Small intestine (tissue), 7 donors: Measurements from ENCODE around the gene AMPH. TPM values are rescaled to one million over a fixed set of nuclear protein-coding genes. Genes with fewer than 3 reads are reported as not detected.
A peak's percentile ranks its signal among the peaks of the same experiment; 100 is the strongest.
"Not testable (repeated sequence)": the region's sequence is repeated elsewhere in the genome, so short reads cannot be mapped to it uniquely, and the experiment has no call there.

Experiments
- DNase-seq, 2 donors: peaks; one replicate each; pipeline versions ENCODE4 v3.0.0 to v3.0.0-alpha.2; 2013
- FAIRE-seq: peaks from 2 replicates; lab custom pipeline; 2012; peaks lifted over from hg19 to GRCh38; lab: Jason Lieb, UNC
- H3K27ac ChIP-seq, 3 donors: one replicate each; pipeline ENCODE4 v1.5.1; 2013; ENCODE audit warnings: low read length in 2 of 3, mild to moderate bottlenecking in 2 of 3, control low read depth in 1 of 3, inconsistent platforms in 1 of 3, low read depth in 1 of 3, moderate library complexity in 1 of 3
- H3K27me3 ChIP-seq, 3 donors: one replicate each; pipeline ENCODE4 v1.6.1; 2013; ENCODE audit warnings: low read length in 3 of 3, inconsistent platforms in 1 of 3; ENCODE audit not compliant: control insufficient read depth in 3 of 3, insufficient read depth in 3 of 3
- H3K36me3 ChIP-seq, 3 donors: one replicate each; pipeline ENCODE4 v1.6.1; 2013; ENCODE audit warnings: low read length in 3 of 3, inconsistent platforms in 1 of 3, low read depth in 1 of 3, mild to moderate bottlenecking in 1 of 3, moderate library complexity in 1 of 3; ENCODE audit not compliant: control insufficient read depth in 3 of 3, insufficient read depth in 2 of 3
- H3K4me1 ChIP-seq, 3 donors: one replicate each; pipeline ENCODE4 v1.6.1; 2013; ENCODE audit warnings: low read length in 2 of 3, inconsistent platforms in 1 of 3, low read depth in 1 of 3, mild to moderate bottlenecking in 1 of 3, moderate library complexity in 1 of 3; ENCODE audit not compliant: control insufficient read depth in 3 of 3, insufficient read depth in 2 of 3
- H3K4me3 ChIP-seq, 3 donors: one replicate each; pipeline ENCODE4 v1.5.1; 2013; ENCODE audit warnings: low read length in 3 of 3, control low read depth in 1 of 3, inconsistent platforms in 1 of 3, low read depth in 1 of 3, mild to moderate bottlenecking in 1 of 3, moderate library complexity in 1 of 3
- H3K9me3 ChIP-seq, 2 donors: one replicate each; pipeline ENCODE4 v1.6.1; 2013; ENCODE audit warnings: low read depth in 1 of 2, low read length in 1 of 2; ENCODE audit not compliant: control insufficient read depth in 2 of 2, insufficient read depth in 1 of 2
- WGBS, 3 donors: extraction: QIAGEN DNeasy Blood & Tissue Kit; methylation state at CpG; one replicate each; pipeline ENCODE4 v1.1.7; 2013; 5-methylcytosine and 5-hydroxymethylcytosine counted together
- polyA plus RNA-seq, 4 donors: library from polyadenylated mRNA; stranded (reverse) in 3 of 4; unstranded in 1 of 4; fragments of 200-250 nt in 3 of 4; fragments of 120-200 nt in 1 of 4; gene quantifications; one replicate each; pipeline versions ENCODE4 v1.2.1 to v1.2.3, GENCODE V29; 2013
- donor health status: healthy with polysubstance abuse.
- donor health status: control.
- donor health status: control.
- donor health status: Bipolar disorder and iron deficiency.
- donor health status: healthy.

The AMPH gene
- polyA plus RNA-seq, 4 donors = 0.54 to 2.7 (median 1.6) TPM; not detected in 1

- H3K27me3 ChIP-seq = no peaks in the 10 kb centered on the region
- no peak overlapping the region for H3K4me3 ChIP-seq
- no peaks in the 10 kb centered on the region for H3K36me3 ChIP-seq
- no peaks in the 10 kb centered on the region for H3K9me3 ChIP-seq
- FAIRE-seq = no peak
- WGBS, 3 donors = 46 to 81% (median 47%) methylated on average over 2 of the region's 2 CpGs
- H3K4me1 ChIP-seq = no peaks in the 10 kb centered on the region
- H3K27ac ChIP-seq = no peak overlapping the region
- no peak for DNase-seq
These were observed 221.1 kb downstream of the AMPH start for GRCh38 chr7:38410056-38410455.

GRCh38 chr7:38409531-38409930, 221.6 kb downstream of the AMPH start:
- Histone ChIP-seq H3K27me3 (no peaks in the 10 kb centered on the region), H3K4me1 (no peaks in the 10 kb centered on the region), H3K4me3 (no peak overlapping the region), H3K36me3 (no peaks in the 10 kb centered on the region), H3K9me3 (no peaks in the 10 kb centered on the region), H3K27ac (no peak overlapping the region)
- no peak for FAIRE-seq
- no peak for DNase-seq
- WGBS, 3 donors = 79 to 86% (median 81%) methylated on average over 6 of the region's 6 CpGs

- peak; percentile 84 for FAIRE-seq
- H3K9me3 ChIP-seq = peaks cover 0 to 3% of the 10 kb centered on the region in 2 donors
These were observed 232.3 kb downstream of the AMPH start for GRCh38 chr7:38398725-38399321.

GRCh38 chr7:38396852-38397251, 234.3 kb downstream of the AMPH start:
- Histone ChIP-seq H3K4me1 (no peaks in the 10 kb centered on the region), H3K27ac (no peak overlapping the region), H3K36me3 (no peaks in the 10 kb centered on the region), H3K9me3 (no peaks in the 10 kb centered on the region), H3K27me3 (no peaks in the 10 kb centered on the region), H3K4me3 (no peak overlapping the region)
- FAIRE-seq (no peak), DNase-seq (no peak)
- WGBS, 3 donors = 77 to 90% (median 85%) methylated on average over 2 of the region's 2 CpGs

More at GRCh38 chr7:38398725-38399321, 232.3 kb downstream of the AMPH start:
- Histone ChIP-seq H3K27ac (no peak overlapping the region), H3K36me3 (no peaks in the 10 kb centered on the region), H3K4me3 (no peak overlapping the region), H3K4me1 (no peaks in the 10 kb centered on the region), H3K27me3 (no peaks in the 10 kb centered on the region)
- peak; percentile 33 to 49 for DNase-seq
- WGBS, 3 donors = 6 to 7% (median 6%) methylated on average over 9 of the region's 9 CpGs

- H3K27ac ChIP-seq, H3K4me1 ChIP-seq, H3K27me3 ChIP-seq, H3K4me3 ChIP-seq, DNase-seq, FAIRE-seq, H3K36me3 ChIP-seq, H3K9me3 ChIP-seq: not testable (repeated sequence)
- 62 to 81% (median 75%) methylated on average over 1 of the region's 1 CpG for WGBS, 3 donors
These were observed 235.1 kb downstream of the AMPH start for GRCh38 chr7:38395921-38396552.

GRCh38 chr7:38394660-38395059, 236.5 kb downstream of the AMPH start:
- WGBS, 3 donors = 60 to 67% (median 63%) methylated on average over 4 of the region's 4 CpGs
- Histone ChIP-seq H3K4me3 (no peak overlapping the region), H3K4me1 (no peaks in the 10 kb centered on the region), H3K9me3 (no peaks in the 10 kb centered on the region), H3K27me3 (no peaks in the 10 kb centered on the region), H3K27ac (no peak overlapping the region), H3K36me3 (no peaks in the 10 kb centered on the region)
- DNase-seq (no peak), FAIRE-seq (no peak)

GRCh38 chr7:38393874-38394273, 237.3 kb downstream of the AMPH start:
- Histone ChIP-seq H3K27me3 (no peaks in the 10 kb centered on the region), H3K4me3 (no peak overlapping the region), H3K4me1 (no peaks in the 10 kb centered on the region), H3K9me3 (no peaks in the 10 kb centered on the region), H3K36me3 (no peaks in the 10 kb centered on the region), H3K27ac (no peak overlapping the region)
- FAIRE-seq (no peak), DNase-seq (no peak)
- 75 to 79% (median 79%) methylated on average over 5 of the region's 5 CpGs for WGBS, 3 donors

- WGBS, 3 donors = 85 to 91% (median 86%) methylated on average over 13 of the region's 13 CpGs
- DNase-seq = no peak
- H3K4me3 ChIP-seq = no peak overlapping the region
- H3K9me3 ChIP-seq = no peaks in the 10 kb centered on the region
- H3K36me3 ChIP-seq = no peaks in the 10 kb centered on the region
- H3K4me1 ChIP-seq = no peaks in the 10 kb centered on the region
- no peak for FAIRE-seq
- H3K27me3 ChIP-seq = no peaks in the 10 kb centered on the region
- no peak overlapping the region for H3K27ac ChIP-seq
These were observed 239.4 kb downstream of the AMPH start for GRCh38 chr7:38391751-38392150.

- H3K4me1 ChIP-seq = no peaks in the 10 kb centered on the region
- FAIRE-seq (no peak), DNase-seq (no peak)
- no peaks in the 10 kb centered on the region for H3K9me3 ChIP-seq
- no peak overlapping the region for H3K27ac ChIP-seq
- H3K4me3 ChIP-seq = no peak overlapping the region
- no peaks in the 10 kb centered on the region for H3K27me3 ChIP-seq
- H3K36me3 ChIP-seq = no peaks in the 10 kb centered on the region
These were observed 245.5 kb downstream of the AMPH start for GRCh38 chr7:38385682-38386081.
